Measurements from ENCODE around the gene NDUFAF8. TPM values are rescaled to one million over a fixed set of nuclear protein-coding genes. Genes with fewer than 3 reads are reported as not detected.

Gene NDUFAF8
- polyA plus RNA-seq, 1 donor from 2014 or later = 76.4 TPM

DNA sequence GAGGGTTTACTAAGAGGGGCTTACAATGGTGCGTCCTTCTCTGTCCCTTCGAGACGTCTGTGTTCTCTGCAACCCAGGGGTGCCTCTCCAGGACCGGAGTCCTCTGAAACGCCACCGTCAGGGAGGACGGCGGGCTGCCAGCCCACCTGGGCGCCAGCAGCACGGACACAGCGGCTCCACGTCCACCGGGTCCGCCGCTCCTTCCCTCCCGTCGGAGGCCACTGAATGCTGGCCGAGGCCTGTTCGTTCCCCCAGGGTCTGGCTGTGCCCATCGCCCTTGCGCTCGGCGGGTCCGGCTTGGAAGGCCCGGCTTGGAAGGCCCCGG is 666 bp upstream of the NDUFAF8 start:
- H3K9ac ChIP-seq (ENCODE audit: low read length) = peak overlapping the region; percentile 71
- H3K4me3 ChIP-seq (ENCODE audit: low read length) = peak overlapping the region; percentile 99
- peak overlapping the region; percentile 8 for H2AFZ ChIP-seq (ENCODE audit: low read depth, low read length)
- no peaks in the 10 kb centered on the region for H3F3A ChIP-seq (ENCODE audit: insufficient read depth, low read length, poor library complexity, severe bottlenecking)
- no peaks in the 10 kb centered on the region for H3K27me3 ChIP-seq (ENCODE audit: insufficient read depth, low read depth, low read length)
- H3K4me2 ChIP-seq (ENCODE audit: low read length) = peak overlapping the region; percentile 62
- H3K27ac ChIP-seq (ENCODE audit: low read length) = no peak overlapping the region
- no peaks in the 10 kb centered on the region for H3K9me3 ChIP-seq (ENCODE audit: low read length)
- H3K36me3 ChIP-seq (ENCODE audit: insufficient read depth, low read length) = no peaks in the 10 kb centered on the region
- peaks cover 19% of the 10 kb centered on the region for H3K79me2 ChIP-seq (replicated peaks; ENCODE audit: insufficient read depth, low read length)
- TF ChIP-seq MXI1 (conservative IDR thresholded peaks at IDR 0.05; ENCODE audit: poor library complexity, severe bottlenecking) = no peak
- TF ChIP-seq POLR2AphosphoS5 (IDR thresholded peaks at IDR 0.05) = no peak
- TF ChIP-seq, protein P1, sequence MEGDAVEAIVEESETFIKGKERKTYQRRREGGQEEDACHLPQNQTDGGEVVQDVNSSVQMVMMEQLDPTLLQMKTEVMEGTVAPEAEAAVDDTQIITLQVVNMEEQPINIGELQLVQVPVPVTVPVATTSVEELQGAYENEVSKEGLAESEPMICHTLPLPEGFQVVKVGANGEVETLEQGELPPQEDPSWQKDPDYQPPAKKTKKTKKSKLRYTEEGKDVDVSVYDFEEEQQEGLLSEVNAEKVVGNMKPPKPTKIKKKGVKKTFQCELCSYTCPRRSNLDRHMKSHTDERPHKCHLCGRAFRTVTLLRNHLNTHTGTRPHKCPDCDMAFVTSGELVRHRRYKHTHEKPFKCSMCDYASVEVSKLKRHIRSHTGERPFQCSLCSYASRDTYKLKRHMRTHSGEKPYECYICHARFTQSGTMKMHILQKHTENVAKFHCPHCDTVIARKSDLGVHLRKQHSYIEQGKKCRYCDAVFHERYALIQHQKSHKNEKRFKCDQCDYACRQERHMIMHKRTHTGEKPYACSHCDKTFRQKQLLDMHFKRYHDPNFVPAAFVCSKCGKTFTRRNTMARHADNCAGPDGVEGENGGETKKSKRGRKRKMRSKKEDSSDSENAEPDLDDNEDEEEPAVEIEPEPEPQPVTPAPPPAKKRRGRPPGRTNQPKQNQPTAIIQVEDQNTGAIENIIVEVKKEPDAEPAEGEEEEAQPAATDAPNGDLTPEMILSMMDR (IDR thresholded peaks at IDR 0.05; ENCODE audit: poor library complexity, severe bottlenecking) = no peak
- no peak for TF ChIP-seq EZH2 (IDR thresholded peaks at IDR 0.05; ENCODE audit: borderline replicate concordance, insufficient read depth, low read length, poor library complexity, severe bottlenecking)
- TF ChIP-seq EP300 (conservative IDR thresholded peaks at IDR 0.05; ENCODE audit: poor library complexity, severe bottlenecking) = no peak
- no peak for TF ChIP-seq SMC3 (conservative IDR thresholded peaks at IDR 0.05; ENCODE audit: poor library complexity)
- TF ChIP-seq, protein P2, sequence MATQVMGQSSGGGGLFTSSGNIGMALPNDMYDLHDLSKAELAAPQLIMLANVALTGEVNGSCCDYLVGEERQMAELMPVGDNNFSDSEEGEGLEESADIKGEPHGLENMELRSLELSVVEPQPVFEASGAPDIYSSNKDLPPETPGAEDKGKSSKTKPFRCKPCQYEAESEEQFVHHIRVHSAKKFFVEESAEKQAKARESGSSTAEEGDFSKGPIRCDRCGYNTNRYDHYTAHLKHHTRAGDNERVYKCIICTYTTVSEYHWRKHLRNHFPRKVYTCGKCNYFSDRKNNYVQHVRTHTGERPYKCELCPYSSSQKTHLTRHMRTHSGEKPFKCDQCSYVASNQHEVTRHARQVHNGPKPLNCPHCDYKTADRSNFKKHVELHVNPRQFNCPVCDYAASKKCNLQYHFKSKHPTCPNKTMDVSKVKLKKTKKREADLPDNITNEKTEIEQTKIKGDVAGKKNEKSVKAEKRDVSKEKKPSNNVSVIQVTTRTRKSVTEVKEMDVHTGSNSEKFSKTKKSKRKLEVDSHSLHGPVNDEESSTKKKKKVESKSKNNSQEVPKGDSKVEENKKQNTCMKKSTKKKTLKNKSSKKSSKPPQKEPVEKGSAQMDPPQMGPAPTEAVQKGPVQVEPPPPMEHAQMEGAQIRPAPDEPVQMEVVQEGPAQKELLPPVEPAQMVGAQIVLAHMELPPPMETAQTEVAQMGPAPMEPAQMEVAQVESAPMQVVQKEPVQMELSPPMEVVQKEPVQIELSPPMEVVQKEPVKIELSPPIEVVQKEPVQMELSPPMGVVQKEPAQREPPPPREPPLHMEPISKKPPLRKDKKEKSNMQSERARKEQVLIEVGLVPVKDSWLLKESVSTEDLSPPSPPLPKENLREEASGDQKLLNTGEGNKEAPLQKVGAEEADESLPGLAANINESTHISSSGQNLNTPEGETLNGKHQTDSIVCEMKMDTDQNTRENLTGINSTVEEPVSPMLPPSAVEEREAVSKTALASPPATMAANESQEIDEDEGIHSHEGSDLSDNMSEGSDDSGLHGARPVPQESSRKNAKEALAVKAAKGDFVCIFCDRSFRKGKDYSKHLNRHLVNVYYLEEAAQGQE (IDR thresholded peaks at IDR 0.05; ENCODE audit: borderline replicate concordance) = no peak
- no peak for TF ChIP-seq RAD21 (conservative IDR thresholded peaks at IDR 0.05)
- TF ChIP-seq TAF1 (IDR thresholded peaks at IDR 0.05; ENCODE audit: low read depth) = no peak
- no peaks in the 10 kb centered on the region for H4K20me1 ChIP-seq (ENCODE audit: insufficient read depth)
- no peaks in the 10 kb centered on the region for H3K9me2 ChIP-seq (ENCODE audit: insufficient read depth, low read length)

DNA sequence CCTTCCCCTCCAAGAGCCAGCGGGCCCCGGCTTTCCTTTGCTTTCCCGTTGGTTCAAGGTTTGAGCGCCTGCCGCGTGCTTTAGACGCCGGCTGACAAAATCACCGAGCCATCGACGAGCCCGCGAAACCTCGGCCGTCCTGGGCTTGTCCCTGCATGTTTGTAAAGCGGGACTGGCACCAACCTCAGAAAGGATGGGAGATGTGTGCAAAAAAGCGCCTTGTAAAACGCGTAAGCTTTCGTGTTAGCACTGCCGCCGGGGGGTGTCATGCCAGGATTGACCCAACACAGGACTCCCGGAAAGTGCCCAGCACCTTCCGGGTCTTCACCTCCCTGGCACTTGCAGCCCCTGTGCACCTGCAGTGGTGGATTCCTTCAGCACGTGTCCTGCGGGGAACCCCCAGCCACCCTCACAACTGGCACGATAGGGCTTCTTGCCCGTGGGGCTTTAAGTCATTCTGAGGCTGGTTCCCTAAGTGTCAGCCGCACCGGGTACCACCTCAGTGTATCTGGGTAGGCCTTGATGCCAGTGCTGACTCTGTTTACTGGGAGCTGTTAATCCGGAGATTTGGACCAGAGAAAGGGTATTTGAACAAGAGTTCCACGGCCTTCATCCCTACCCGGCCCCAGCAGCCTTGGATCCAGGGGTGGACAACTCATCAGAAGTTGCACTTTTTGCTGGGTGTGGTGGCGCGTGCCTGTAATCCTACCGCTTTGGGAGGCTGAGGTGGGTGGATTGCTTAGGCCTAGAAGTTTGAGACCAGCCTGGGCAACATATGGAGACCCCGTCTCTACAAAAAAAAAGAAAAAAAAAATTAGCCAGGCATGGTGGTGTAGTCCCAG is 817 bp downstream of the NDUFAF8 start:
- Histone ChIP-seq H2AFZ (ENCODE audit: low read depth, low read length) (no peak overlapping the region), H3K9ac (ENCODE audit: low read length) (peak overlapping the region; percentile 75), H3K4me3 (ENCODE audit: low read length) (peak overlapping the region; percentile 99), H3K4me2 (ENCODE audit: low read length) (peak overlapping the region; percentile 68), H3K27me3 (ENCODE audit: insufficient read depth, low read depth, low read length) (no peaks in the 10 kb centered on the region), H3K27ac (ENCODE audit: low read length) (peak overlapping the region; percentile 57), H3K9me2 (ENCODE audit: insufficient read depth, low read length) (no peaks in the 10 kb centered on the region), H3K79me2 (replicated peaks; ENCODE audit: insufficient read depth, low read length) (peaks cover 19% of the 10 kb centered on the region), H3F3A (ENCODE audit: insufficient read depth, low read length, poor library complexity, severe bottlenecking) (no peaks in the 10 kb centered on the region), H3K36me3 (ENCODE audit: insufficient read depth, low read length) (no peaks in the 10 kb centered on the region), H4K20me1 (ENCODE audit: insufficient read depth) (no peaks in the 10 kb centered on the region), H3K9me3 (ENCODE audit: low read length) (no peaks in the 10 kb centered on the region)
- TF ChIP-seq TAF1 (IDR thresholded peaks at IDR 0.05; ENCODE audit: low read depth) (no peak), EZH2 (IDR thresholded peaks at IDR 0.05; ENCODE audit: borderline replicate concordance, insufficient read depth, low read length, poor library complexity, severe bottlenecking) (no peak), EP300 (conservative IDR thresholded peaks at IDR 0.05; ENCODE audit: poor library complexity, severe bottlenecking) (no peak), POLR2AphosphoS5 (IDR thresholded peaks at IDR 0.05) (no peak), SMC3 (conservative IDR thresholded peaks at IDR 0.05; ENCODE audit: poor library complexity) (no peak), RAD21 (conservative IDR thresholded peaks at IDR 0.05) (no peak), MXI1 (conservative IDR thresholded peaks at IDR 0.05; ENCODE audit: poor library complexity, severe bottlenecking) (no peak)
- TF ChIP-seq, protein P2 (IDR thresholded peaks at IDR 0.05; ENCODE audit: borderline replicate concordance) = no peak
- TF ChIP-seq, protein P1 (IDR thresholded peaks at IDR 0.05; ENCODE audit: poor library complexity, severe bottlenecking) = no peak

Data from neural cell (in vitro differentiated cells).